SK-MEL-5 (cell line): ENCODE measurements around the gene BTBD9. TPM values are rescaled to one million over a fixed set of nuclear protein-coding genes. Genes with fewer than 3 reads are reported as not detected.

Experiments
- DNase-seq: peaks from one replicate; pipeline ENCODE4 v3.0.0-alpha.2; 2016; ENCODE audit warnings: low read depth, low spot score
- in situ Hi-C: cut with HindIII; loops from 2 replicates; pipeline ENCODE4 v1.10.0; 2016; ENCODE audit warnings: low sequenced_read_pairs, high pct_unique_total_duplicates, low pct_unique_long_range_greater_than_20kb
- total RNA-seq: library from RNA; depleted of rRNA; stranded (reverse); fragments of >200 nt; shearing (Covaris generic); gene quantifications from 2 replicates; pipeline ENCODE4 v1.2.3, GENCODE V29; 2014

BTBD9 gene
- total RNA-seq, 1 experiment from 2014 or later = 11.9 TPM

- in situ Hi-C loops = no loop called here
- no peak for DNase-seq
Observed at GRCh38 chr6:38533064-38533463, 106.7 kb downstream of the BTBD9 start.

- in situ Hi-C loops = no loop called here
- DNase-seq = no peak
Observed at GRCh38 chr6:38531134-38531533, 108.6 kb downstream of the BTBD9 start.

DNA sequence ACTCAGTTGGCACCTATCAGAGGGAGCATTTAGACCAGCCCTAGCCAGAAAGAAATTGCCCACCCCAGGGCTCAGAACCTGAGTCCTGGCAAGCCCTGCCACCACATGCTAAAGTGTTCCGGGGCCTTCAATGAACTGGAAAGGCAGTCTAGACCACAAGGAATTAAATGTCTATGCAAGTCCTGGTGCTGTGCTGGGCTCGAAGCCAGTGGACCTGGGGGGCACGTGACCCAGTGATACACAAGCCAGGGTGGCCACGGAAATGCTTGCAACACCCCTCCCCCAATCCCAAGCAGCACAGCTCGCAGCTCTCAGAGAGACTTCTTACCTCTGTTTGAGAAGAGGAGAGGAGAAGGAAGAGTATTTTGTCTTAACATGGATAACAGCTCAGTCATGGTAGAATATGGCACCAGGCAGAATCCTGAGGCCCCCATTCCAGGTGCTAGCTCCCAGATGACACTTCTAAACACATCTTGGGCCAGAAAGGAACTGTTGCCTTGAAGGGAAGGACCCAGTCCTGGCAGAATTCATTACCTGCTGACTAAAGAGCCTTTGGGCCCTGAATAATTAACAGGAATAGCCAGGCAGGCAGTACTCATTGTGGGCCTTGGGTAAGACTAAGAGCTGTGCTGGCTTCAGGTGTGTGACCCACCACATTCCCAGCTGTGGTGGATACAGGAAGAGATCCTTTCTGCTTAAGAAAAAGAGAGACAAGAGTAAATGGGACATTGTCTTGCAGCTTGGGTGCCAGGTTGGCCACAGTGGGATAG is 111.3 kb downstream of the BTBD9 start:
- DNase-seq = no peak
- in situ Hi-C loops = no loop called here

GRCh38 chr6:38527371-38527770 is 112.4 kb downstream of the BTBD9 start:
- no peak for DNase-seq
- in situ Hi-C loops = no loop called here

GRCh38 chr6:38525888-38526287 is 113.8 kb downstream of the BTBD9 start:
- in situ Hi-C loops = no loop called here
- DNase-seq = no peak

- in situ Hi-C loops = no loop called here
- DNase-seq = no peak
Observed at GRCh38 chr6:38524436-38525145, 115.1 kb downstream of the BTBD9 start.

- no peak for DNase-seq
Observed at GRCh38 chr6:38522322-38522721, 117.4 kb downstream of the BTBD9 start.

DNA sequence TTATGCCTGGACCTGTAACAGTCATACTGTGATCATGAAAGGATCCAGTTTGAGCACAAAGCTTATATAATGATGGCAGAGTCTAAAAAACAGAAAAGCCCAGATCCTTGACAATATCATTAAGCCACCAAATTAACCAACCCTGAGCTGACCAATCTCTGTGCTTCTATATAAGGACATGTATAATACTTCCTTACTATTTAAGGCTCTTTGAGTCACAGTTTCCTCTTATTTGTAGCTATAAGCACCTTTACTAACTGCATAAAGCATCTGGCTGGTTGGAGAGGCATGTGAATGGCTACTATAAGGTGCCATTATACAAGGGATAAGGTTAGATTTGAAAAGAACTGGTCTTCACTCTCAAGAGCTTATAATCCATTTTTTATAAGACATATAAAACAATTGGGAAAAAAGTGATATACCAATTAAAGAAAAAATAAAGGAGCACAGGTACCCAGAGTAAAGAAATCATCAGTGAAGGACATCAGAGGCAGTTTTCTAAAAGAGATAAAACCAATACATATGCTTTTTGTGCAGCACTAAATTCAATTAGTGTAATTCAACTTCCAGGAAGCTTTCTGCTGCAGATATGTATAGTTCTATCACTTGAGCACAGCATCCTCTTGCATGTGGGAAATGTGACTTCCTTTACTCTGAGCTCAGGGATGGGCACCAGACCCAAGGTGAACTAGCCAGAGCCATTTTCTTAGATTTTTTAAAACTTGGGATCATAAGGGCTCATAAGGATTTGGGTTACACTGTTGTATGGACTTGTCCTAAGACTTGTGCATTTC is 121.0 kb downstream of the BTBD9 start:
- in situ Hi-C loops = no loop called here
- no peak for DNase-seq

More at GRCh38 chr6:38522322-38522721, 117.4 kb downstream of the BTBD9 start:
- in situ Hi-C loops = no loop called here

DNA sequence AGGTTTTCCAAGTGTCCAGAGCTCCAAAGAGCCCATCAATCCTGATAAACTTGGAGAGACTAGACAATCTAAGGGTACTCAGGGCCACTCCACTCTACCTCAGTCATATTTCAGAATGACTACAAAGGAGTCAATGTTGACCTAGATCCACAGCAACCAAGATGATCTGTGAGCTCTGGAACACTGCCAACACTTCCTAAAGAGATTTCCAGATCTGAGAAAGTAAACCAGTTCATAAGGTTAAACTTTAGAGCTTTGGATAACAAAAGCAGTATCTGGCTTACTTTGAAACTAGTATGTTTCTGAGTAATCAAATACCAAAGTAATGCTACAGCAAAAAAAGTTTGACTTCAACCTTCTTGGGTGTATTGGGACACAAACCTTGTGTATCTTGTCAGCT is 122.7 kb downstream of the BTBD9 start:
- in situ Hi-C loops = no loop called here
- no peak for DNase-seq

DNA sequence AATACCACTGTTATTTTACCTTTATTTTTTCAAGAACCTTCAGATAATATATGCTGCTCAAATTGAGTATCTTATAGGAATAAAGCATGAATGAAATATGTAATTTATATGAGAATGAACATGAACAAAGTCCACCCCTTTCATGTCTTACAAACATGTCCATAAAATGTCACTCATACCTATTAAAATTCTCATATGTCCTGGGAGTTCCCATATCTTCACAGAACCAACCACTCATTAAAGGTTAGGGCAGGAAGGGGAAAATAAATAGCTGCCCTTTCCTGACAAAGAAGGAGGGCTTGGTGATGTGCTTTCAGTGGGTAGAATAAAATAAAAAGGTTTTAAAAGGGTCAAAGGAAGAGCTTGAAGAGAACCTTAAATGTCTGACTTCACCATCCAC is 125.3 kb downstream of the BTBD9 start:
- in situ Hi-C loops = no loop called here
- no peak for DNase-seq

DNA sequence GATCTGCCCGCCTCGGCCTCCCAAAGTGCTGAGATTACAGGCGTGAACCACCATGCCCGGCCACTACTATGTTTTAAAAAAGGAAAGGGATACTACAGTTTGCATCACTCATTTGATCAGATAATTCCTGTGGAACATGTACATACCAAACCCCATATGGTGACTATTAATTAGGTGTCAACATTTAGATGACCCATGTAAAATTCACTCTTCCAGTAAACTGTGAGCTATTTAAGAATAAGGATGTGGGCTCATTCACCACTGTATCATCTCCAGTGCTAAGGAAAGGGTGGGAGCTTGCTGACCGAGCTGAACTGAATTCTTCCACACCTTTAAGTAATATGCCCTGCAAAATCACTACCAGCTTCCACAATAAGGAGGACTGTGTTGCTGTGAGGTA is 127.5 kb downstream of the BTBD9 start:
- no peak for DNase-seq
- in situ Hi-C loops = no loop called here

- in situ Hi-C loops = no loop called here
- DNase-seq = no peak
Observed at GRCh38 chr6:38510205-38510604, 129.5 kb downstream of the BTBD9 start.

DNA sequence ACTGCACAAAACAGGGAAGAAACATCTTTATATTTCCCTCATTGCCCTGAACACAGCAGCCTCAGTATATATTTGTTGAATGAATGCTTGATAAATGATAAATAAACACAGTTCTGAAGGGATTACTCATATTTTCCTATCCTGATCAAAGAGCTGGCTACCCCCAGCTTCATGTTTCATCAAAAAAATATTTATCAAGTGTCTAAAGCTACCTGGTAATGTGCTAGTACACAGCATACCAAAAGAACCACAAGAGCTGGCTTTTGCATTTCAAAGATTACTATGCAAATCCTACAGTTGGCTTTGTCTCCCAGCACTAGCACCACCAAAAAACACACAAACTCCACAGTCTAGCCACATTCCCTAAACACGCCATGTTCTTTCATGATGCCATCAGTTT is 130.0 kb downstream of the BTBD9 start:
- in situ Hi-C loops = no loop called here
- no peak for DNase-seq

GRCh38 chr6:38508894-38509293 is 130.8 kb downstream of the BTBD9 start:
- in situ Hi-C loops = no loop called here
- no peak for DNase-seq

DNA sequence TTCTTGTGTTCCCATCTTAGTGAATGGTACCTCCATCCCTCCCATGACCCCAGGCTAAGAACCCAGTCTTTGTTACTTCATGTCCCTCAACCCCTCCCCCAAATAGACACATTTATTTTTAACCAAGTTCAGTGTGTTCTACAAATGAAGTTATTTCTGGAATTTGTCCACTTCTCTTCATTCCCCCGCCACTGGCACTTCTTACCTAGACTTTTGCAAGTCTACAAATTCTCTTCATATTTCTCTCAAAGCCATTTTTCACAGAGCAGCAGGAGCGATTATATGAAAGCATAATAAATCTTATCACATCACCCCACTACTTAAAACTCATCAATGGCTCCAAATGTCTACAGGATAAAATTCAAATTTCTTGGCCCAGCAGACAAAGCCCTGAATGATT is 131.4 kb downstream of the BTBD9 start:
- in situ Hi-C loops = no loop called here
- no peak for DNase-seq

DNA sequence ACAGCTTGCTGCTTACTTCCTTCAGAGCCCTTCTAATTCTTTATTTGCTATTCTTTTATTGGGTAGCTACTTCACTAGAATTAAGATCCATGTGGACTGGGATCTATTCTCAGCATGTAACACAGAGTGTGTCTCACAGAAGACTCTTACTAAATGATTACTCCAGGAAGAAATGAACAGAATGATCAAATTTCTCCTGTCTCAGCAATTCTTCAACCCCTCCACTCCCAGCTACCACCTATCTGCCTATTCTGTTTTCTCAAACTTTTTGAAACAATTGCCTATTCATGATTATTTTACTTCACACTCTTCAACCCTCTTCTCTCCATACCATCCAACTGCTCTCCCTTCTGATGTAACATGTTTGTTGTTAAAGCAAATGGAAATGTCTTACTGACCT is 132.6 kb downstream of the BTBD9 start:
- no peak for DNase-seq
- in situ Hi-C loops = no loop called here

DNA sequence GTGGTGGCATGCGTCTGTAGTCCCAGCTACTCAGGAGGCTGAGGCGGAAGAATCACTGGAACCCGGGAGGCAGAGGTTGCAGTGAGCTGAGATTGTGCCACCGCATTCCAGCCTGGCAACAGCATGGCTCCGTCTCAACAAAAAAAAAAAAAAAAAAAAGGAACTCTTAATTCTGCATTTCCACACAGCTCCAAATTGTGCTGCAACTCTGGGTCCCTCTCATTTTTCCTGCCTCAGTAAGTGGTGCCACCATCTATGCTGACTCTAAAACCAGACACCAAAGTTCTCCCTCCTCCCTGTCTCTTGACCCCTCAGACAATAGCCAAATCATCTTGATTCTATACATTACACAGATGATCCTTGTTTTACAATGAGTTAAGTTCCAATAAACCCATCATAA is 133.9 kb downstream of the BTBD9 start:
- in situ Hi-C loops = no loop called here
- no peak for DNase-seq

GRCh38 chr6:38504996-38505395 is 134.7 kb downstream of the BTBD9 start:
- no peak for DNase-seq
- in situ Hi-C loops = no loop called here
